Mesenchymal stem cell (in vitro differentiated cells and primary cell): ENCODE results near the gene ZNF486.

Experiments used
- DNase-seq: peaks from one replicate; pipeline ENCODE4 v3.0.0-alpha.2; 2013
- H2AFZ ChIP-seq: one replicate; pipeline ENCODE4 v1.6.1; 2013; ENCODE audit warnings: low read depth, mild to moderate bottlenecking, control low read depth, inconsistent platforms, low read length, moderate library complexity
- H2AK5ac ChIP-seq: 2 replicates; pipeline ENCODE4 v1.6.1; 2013; ENCODE audit warnings: low read length, moderate library complexity, mild to moderate bottlenecking, inconsistent platforms; ENCODE audit not compliant: severe bottlenecking
- H2BK120ac ChIP-seq: one replicate; pipeline ENCODE4 v1.6.1; 2013; ENCODE audit warnings: low read depth, mild to moderate bottlenecking, inconsistent platforms, low read length, moderate library complexity
- H2BK12ac ChIP-seq, 2 experiments: one replicate each; pipeline ENCODE4 v1.6.1; 2013; ENCODE audit warnings: inconsistent platforms in 2 of 2, low read length in 2 of 2, mild to moderate bottlenecking in 2 of 2, moderate library complexity in 2 of 2, control low read depth in 1 of 2
- H2BK15ac ChIP-seq: one replicate; pipeline ENCODE4 v1.6.1; 2013; ENCODE audit warnings: mild to moderate bottlenecking, low read depth, inconsistent platforms; ENCODE audit not compliant: poor library complexity, severe bottlenecking
- H2BK5ac ChIP-seq: 2 replicates; pipeline ENCODE4 v1.6.1; 2013; ENCODE audit warnings: low read depth, mild to moderate bottlenecking, low read length, control low read depth, inconsistent platforms; ENCODE audit not compliant: poor library complexity, severe bottlenecking
- H3K14ac ChIP-seq, 2 experiments: one replicate each; pipeline ENCODE4 v1.6.1; 2013; ENCODE audit warnings: inconsistent platforms in 2 of 2, low read length in 2 of 2, control low read depth in 1 of 2, mild to moderate bottlenecking in 1 of 2, moderate library complexity in 1 of 2
- H3K18ac ChIP-seq, 2 experiments: one replicate each; pipeline ENCODE4 v1.6.1; 2013; ENCODE audit warnings: inconsistent platforms in 2 of 2, low read length in 2 of 2, control low read depth in 1 of 2, low read depth in 1 of 2, mild to moderate bottlenecking in 1 of 2
- H3K23ac ChIP-seq, 2 experiments: one replicate each; pipeline ENCODE4 v1.6.1; 2013; ENCODE audit warnings: inconsistent platforms in 2 of 2, low read length in 2 of 2, mild to moderate bottlenecking in 2 of 2, moderate library complexity in 2 of 2, control low read depth in 1 of 2
- H3K27ac ChIP-seq: 2 replicates; pipeline ENCODE4 v1.5.1; 2013; ENCODE audit warnings: mild to moderate bottlenecking, moderate library complexity, low read length, control low read depth, inconsistent platforms; ENCODE audit not compliant: poor library complexity, severe bottlenecking
- H3K27me3 ChIP-seq, 2 experiments: 2 replicates each; pipeline versions ENCODE4 v1.6.1 to v1.7.0; 2013; ENCODE audit warnings: low read length in 2 of 2, mild to moderate bottlenecking in 2 of 2, moderate library complexity in 2 of 2, control low read depth in 1 of 2, inconsistent platforms in 1 of 2; ENCODE audit not compliant: control insufficient read depth in 1 of 2, insufficient read depth in 1 of 2
- H3K36me3 ChIP-seq, 2 experiments: 2 replicates each; pipeline versions ENCODE4 v1.6.1 to v1.7.0; 2013; ENCODE audit warnings: low read length in 2 of 2, control low read depth in 1 of 2, inconsistent platforms in 1 of 2, low read depth in 1 of 2, mild to moderate bottlenecking in 1 of 2; ENCODE audit not compliant: insufficient read depth in 2 of 2, control insufficient read depth in 1 of 2
- H3K4ac ChIP-seq, 2 experiments: one replicate each; pipeline ENCODE4 v1.6.1; 2013; ENCODE audit warnings: inconsistent platforms in 2 of 2, low read length in 2 of 2, mild to moderate bottlenecking in 2 of 2, moderate library complexity in 2 of 2, control low read depth in 1 of 2, low read depth in 1 of 2
- H3K4me1 ChIP-seq: 2 replicates; pipeline ENCODE4 v1.6.1; 2013; ENCODE audit warnings: low read depth, low read length, control low read depth; ENCODE audit not compliant: control insufficient read depth, insufficient read depth
- H3K4me2 ChIP-seq: 2 replicates; pipeline ENCODE4 v1.6.1; 2013; ENCODE audit warnings: low read length, mild to moderate bottlenecking, inconsistent platforms; ENCODE audit not compliant: poor library complexity, severe bottlenecking
- H3K4me3 ChIP-seq, 2 experiments: 2 replicates each; pipeline versions ENCODE4 v1.5.1 to v1.7.0; 2013; ENCODE audit warnings: low read length in 2 of 2, mild to moderate bottlenecking in 2 of 2, control low read depth in 1 of 2, low read depth in 1 of 2; ENCODE audit not compliant: insufficient read depth in 1 of 2
- H3K79me1 ChIP-seq: replicated peaks from 2 replicates; pipeline ENCODE4 v1.6.1; 2013; ENCODE audit warnings: mild to moderate bottlenecking, control low read depth, low read length, inconsistent platforms; ENCODE audit not compliant: poor library complexity, severe bottlenecking
- H3K9ac ChIP-seq: 2 replicates; pipeline ENCODE4 v1.7.0; 2013; ENCODE audit warnings: mild to moderate bottlenecking, low read length, moderate library complexity
- H3K9me3 ChIP-seq: 2 replicates; pipeline ENCODE4 v1.7.0; 2013; ENCODE audit warnings: mild to moderate bottlenecking, low read length; ENCODE audit not compliant: control insufficient read depth
- H4K8ac ChIP-seq: one replicate; pipeline ENCODE4 v1.6.1; 2013; ENCODE audit warnings: inconsistent platforms, mild to moderate bottlenecking, low read length, moderate library complexity
- H4K91ac ChIP-seq: one replicate; pipeline ENCODE4 v1.6.1; 2013; ENCODE audit warnings: mild to moderate bottlenecking, low read length, inconsistent platforms
- WGBS: methylation state at CpG from one replicate; pipeline ENCODE4 v1.1.7; 2013; ENCODE audit warnings: mixed read lengths; 5-methylcytosine and 5-hydroxymethylcytosine counted together

ZNF486 gene

GRCh38 chr19:20154636-20155035, 12.4 kb upstream of the ZNF486 start:
- Histone ChIP-seq H2AFZ (no peak overlapping the region), H4K8ac (no peak overlapping the region), H2AK5ac (no peak overlapping the region), H3K79me1 (no peaks in the 10 kb centered on the region), H3K23ac (no peak overlapping the region), H3K9ac (no peak overlapping the region), H2BK12ac (no peak overlapping the region), H2BK15ac (no peak overlapping the region), H3K27ac (no peak overlapping the region), H3K27me3 (no peaks in the 10 kb centered on the region), H3K14ac (no peak overlapping the region), H2BK120ac (no peak overlapping the region), H3K18ac (no peak overlapping the region), H3K4ac (no peak overlapping the region), H4K91ac (no peak overlapping the region), H3K36me3 (no peaks in the 10 kb centered on the region), H3K4me2 (no peak overlapping the region), H3K4me3 (no peak overlapping the region), H3K9me3 (peaks cover 9% of the 10 kb centered on the region), H2BK5ac (no peak overlapping the region), H3K4me1 (no peaks in the 10 kb centered on the region)
- no peak for DNase-seq
- 86% methylated on average over 4 of the region's 4 CpGs for WGBS

GRCh38 chr19:20162821-20163220, 4.2 kb upstream of the ZNF486 start:
- no peak overlapping the region for H3K4ac ChIP-seq
- no peak overlapping the region for H2BK12ac ChIP-seq
- no peaks in the 10 kb centered on the region for H3K4me1 ChIP-seq
- H3K14ac ChIP-seq = no peak overlapping the region
- no peak overlapping the region for H4K8ac ChIP-seq
- H3K36me3 ChIP-seq = no peaks in the 10 kb centered on the region
- no peak overlapping the region for H3K27ac ChIP-seq
- no peak overlapping the region for H3K23ac ChIP-seq
- H2BK5ac ChIP-seq = no peak overlapping the region
- no peak overlapping the region for H3K9ac ChIP-seq
- H3K4me2 ChIP-seq = no peak overlapping the region
- H3K27me3 ChIP-seq = no peaks in the 10 kb centered on the region
- no peak overlapping the region for H2BK120ac ChIP-seq
- H3K9me3 ChIP-seq = peaks cover 17% of the 10 kb centered on the region
- no peak overlapping the region for H4K91ac ChIP-seq
- H3K4me3 ChIP-seq = no peak overlapping the region
- no peaks in the 10 kb centered on the region for H3K79me1 ChIP-seq
- H2AK5ac ChIP-seq = no peak overlapping the region
- no peak overlapping the region for H2BK15ac ChIP-seq
- H3K18ac ChIP-seq = no peak overlapping the region
- no peak overlapping the region for H2AFZ ChIP-seq
- no peak for DNase-seq
- 63% methylated on average over 3 of the region's 3 CpGs for WGBS

- Histone ChIP-seq H4K91ac (no peak overlapping the region), H2AK5ac (no peak overlapping the region), H3K27ac (no peak overlapping the region), H3K9me3 (peaks cover 21% of the 10 kb centered on the region), H2BK5ac (no peak overlapping the region), H2BK15ac (no peak overlapping the region), H3K9ac (no peak overlapping the region), H2AFZ (no peak overlapping the region), H2BK120ac (no peak overlapping the region), H2BK12ac (no peak overlapping the region), H3K4me3 (no peak overlapping the region), H3K4ac (no peak overlapping the region), H3K4me1 (peaks cover 3% of the 10 kb centered on the region), H3K18ac (no peak overlapping the region), H3K4me2 (no peak overlapping the region), H3K27me3 (no peaks in the 10 kb centered on the region), H3K14ac (no peak overlapping the region), H3K36me3 (peaks cover 2 to 6% of the 10 kb centered on the region in 2 experiments), H4K8ac (no peak overlapping the region), H3K79me1 (peaks cover 3% of the 10 kb centered on the region), H3K23ac (no peak overlapping the region)
- no peak for DNase-seq
- WGBS = 57% methylated on average over 1 of the region's 1 CpG
Measured at GRCh38 chr19:20164456-20164855, 2.6 kb upstream of the ZNF486 start.

GRCh38 chr19:20165971-20166592, 932 bp upstream of the ZNF486 start:
- Histone ChIP-seq H3K36me3 (peaks cover 13 to 14% of the 10 kb centered on the region in 2 experiments), H4K91ac (no peak overlapping the region), H2BK120ac (no peak overlapping the region), H2AK5ac (no peak overlapping the region), H2BK15ac (no peak overlapping the region), H2BK12ac (no peak overlapping the region), H3K27ac (no peak overlapping the region), H3K4ac (no peak overlapping the region), H3K4me2 (no peak overlapping the region), H3K14ac (no peak overlapping the region), H2BK5ac (no peak overlapping the region), H3K9me3 (peaks cover 26% of the 10 kb centered on the region), H3K27me3 (no peaks in the 10 kb centered on the region), H3K23ac (no peak overlapping the region), H3K4me3 (no peak overlapping the region), H3K79me1 (peaks cover 11% of the 10 kb centered on the region), H4K8ac (no peak overlapping the region), H3K18ac (no peak overlapping the region), H2AFZ (no peak overlapping the region), H3K4me1 (peaks cover 3% of the 10 kb centered on the region), H3K9ac (no peak overlapping the region)
- 100% methylated on average over 3 of the region's 7 CpGs for WGBS
- no peak for DNase-seq
